Ammon's horn (tissue), 1 donor: ENCODE data around the gene RPP25L.

Experiments used
- DNase-seq: peaks from one replicate; pipeline ENCODE4 v3.0.0-alpha.2; 2016; ENCODE audit warnings: low spot score

RPP25L gene

GRCh38 chr9:34568774-34569173 lies 43.1 kb downstream of the RPP25L start:
- DNase-seq: no peak

- no peak for DNase-seq
Measured at GRCh38 chr9:34568133-34568532, 43.8 kb downstream of the RPP25L start.

GRCh38 chr9:34566972-34567371 lies 44.9 kb downstream of the RPP25L start:
- no peak for DNase-seq

GRCh38 chr9:34566322-34566721 lies 45.6 kb downstream of the RPP25L start:
- no peak for DNase-seq

GRCh38 chr9:34565856-34566255 lies 46.0 kb downstream of the RPP25L start:
- no peak for DNase-seq

GRCh38 chr9:34564617-34565016 lies 47.3 kb downstream of the RPP25L start:
- DNase-seq: no peak

GRCh38 chr9:34563262-34563661 lies 48.6 kb downstream of the RPP25L start:
- no peak for DNase-seq

- no peak for DNase-seq
Measured at GRCh38 chr9:34562135-34562745, 49.7 kb downstream of the RPP25L start.

- DNase-seq: no peak
Measured at GRCh38 chr9:34560599-34561214, 51.2 kb downstream of the RPP25L start.
